Adrenal gland (tissue), 5 donors: Measurements from ENCODE around the gene CAMTA2.

Experiments used
- POLR2A ChIP-seq, 2 donors: fragments of 450-650 bp; IDR thresholded peaks; one replicate each; pipeline ENCODE4 v1.6.1; 2017; ENCODE audit warnings: antibody characterized with exemption in 2 of 2, mild to moderate bottlenecking in 2 of 2, moderate library complexity in 1 of 2
- TF ChIP-seq, protein P1 (sequence below), 6 experiments: fragments of 450-650 bp in 4 of 6; fragments of 200-600 bp in 2 of 6; sonication (generic) in 1 of 6; IDR thresholded peaks; 1 replicate in 5 of 6; 2 replicates in 1 of 6; pipeline versions ENCODE4 v1.5.1 to v1.8.0; 2016 to 2021; ENCODE audit warnings: antibody characterized with exemption in 6 of 6, mild to moderate bottlenecking in 2 of 6, moderate library complexity in 1 of 6
- donor health status: DM: no; HTN: no; CAD: no.

DNA sequence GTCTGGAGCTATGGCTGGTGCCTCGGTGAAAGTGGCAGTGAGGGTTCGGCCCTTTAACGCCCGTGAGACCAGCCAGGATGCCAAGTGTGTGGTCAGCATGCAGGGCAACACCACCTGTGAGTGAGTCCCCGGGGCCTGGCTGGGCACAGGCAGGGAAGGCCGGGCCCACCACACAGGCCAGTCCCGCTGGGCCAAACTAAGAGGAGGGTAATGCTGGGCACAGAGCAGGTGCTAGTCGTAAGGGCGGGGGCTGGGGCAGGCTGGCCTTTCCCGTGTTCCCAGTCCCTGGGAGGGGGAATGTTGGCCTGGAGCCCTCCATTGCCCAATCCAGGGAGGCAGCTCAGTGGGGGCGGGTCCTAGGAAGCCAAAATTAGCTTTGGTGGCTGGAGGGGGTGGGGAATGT lies 12.8 kb upstream of the CAMTA2 start:
- TF ChIP-seq, protein P1, sequence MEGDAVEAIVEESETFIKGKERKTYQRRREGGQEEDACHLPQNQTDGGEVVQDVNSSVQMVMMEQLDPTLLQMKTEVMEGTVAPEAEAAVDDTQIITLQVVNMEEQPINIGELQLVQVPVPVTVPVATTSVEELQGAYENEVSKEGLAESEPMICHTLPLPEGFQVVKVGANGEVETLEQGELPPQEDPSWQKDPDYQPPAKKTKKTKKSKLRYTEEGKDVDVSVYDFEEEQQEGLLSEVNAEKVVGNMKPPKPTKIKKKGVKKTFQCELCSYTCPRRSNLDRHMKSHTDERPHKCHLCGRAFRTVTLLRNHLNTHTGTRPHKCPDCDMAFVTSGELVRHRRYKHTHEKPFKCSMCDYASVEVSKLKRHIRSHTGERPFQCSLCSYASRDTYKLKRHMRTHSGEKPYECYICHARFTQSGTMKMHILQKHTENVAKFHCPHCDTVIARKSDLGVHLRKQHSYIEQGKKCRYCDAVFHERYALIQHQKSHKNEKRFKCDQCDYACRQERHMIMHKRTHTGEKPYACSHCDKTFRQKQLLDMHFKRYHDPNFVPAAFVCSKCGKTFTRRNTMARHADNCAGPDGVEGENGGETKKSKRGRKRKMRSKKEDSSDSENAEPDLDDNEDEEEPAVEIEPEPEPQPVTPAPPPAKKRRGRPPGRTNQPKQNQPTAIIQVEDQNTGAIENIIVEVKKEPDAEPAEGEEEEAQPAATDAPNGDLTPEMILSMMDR (IDR thresholded peaks at IDR 0.05): no peak
- TF ChIP-seq POLR2A (IDR thresholded peaks at IDR 0.05): no peak
